GM21825 (cell line): Measurements from ENCODE around the gene ANKRD6.

ENCODE experiments used
- ATAC-seq: cut with Tn5 transposase; IDR thresholded peaks from one replicate; pipeline ENCODE4 v1.9.1; 2021; ENCODE audit warnings: mild to moderate bottlenecking, moderate library complexity; ENCODE audit not compliant: unreplicated experiment

The ANKRD6 gene

DNA sequence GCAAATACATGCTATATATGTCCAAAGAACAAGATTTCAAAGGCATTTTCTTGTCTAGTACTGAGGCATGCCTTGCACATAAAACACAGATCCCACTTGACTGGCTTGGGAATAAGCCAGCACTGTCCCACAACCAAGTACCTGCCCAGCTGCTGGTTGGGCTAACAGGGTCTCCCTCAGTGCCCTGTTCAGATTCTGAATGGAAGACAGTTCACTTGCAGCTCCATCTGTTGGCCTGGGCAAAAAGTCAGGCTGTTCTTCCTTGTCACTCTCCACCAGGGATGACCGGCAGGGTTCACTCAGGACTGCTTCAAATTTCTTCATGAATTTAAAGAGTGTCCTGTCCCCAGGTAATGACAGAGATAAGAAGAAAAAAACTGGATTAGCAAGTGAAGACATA lies 250.0 kb downstream of the ANKRD6 start:
- ATAC-seq: no peak
